GM12873 (cell line): Measurements from ENCODE around the gene MAP3K1.

Experiments
- TF ChIP-seq, protein P1 (sequence below): IDR thresholded peaks from 2 replicates; pipeline ENCODE4 v1.5.1; 2012; ENCODE audit warnings: low read depth, mild to moderate bottlenecking, moderate library complexity, low read length, control low read depth; ENCODE audit not compliant: insufficient read depth; ENCODE audit errors: missing control alignments

MAP3K1 gene

DNA sequence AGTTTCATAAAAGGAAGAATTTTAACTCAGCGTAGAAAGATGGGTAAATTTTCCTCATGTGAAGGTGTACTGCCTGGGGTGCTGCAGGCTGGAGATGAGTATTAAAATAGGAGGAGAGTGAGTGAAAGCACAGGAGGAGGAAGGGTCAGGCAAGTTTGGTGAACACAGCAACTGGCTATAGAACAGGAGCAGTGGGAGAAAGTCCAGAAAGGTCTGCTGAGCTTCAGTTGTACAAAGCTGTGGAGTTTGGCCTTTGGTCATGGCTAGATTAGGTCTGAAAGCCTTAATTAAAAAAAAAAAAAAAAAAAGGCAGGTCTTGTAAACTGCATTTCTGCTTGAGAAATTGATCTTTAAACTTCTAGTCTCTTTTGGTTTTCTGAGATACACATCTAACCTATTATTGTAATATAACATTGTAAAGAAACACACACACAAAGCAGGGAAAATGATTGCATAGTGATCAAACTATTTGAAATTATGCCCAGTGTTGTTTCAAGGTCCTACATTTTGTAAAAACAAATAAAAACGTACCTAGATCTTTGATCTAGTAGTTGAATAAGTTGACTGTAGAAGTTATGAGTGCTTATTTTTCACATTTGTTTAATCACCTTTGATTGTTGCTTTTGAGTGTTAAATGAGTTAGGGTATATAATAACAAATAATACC lies 43.6 kb downstream of the MAP3K1 start:
- TF ChIP-seq, protein P1, sequence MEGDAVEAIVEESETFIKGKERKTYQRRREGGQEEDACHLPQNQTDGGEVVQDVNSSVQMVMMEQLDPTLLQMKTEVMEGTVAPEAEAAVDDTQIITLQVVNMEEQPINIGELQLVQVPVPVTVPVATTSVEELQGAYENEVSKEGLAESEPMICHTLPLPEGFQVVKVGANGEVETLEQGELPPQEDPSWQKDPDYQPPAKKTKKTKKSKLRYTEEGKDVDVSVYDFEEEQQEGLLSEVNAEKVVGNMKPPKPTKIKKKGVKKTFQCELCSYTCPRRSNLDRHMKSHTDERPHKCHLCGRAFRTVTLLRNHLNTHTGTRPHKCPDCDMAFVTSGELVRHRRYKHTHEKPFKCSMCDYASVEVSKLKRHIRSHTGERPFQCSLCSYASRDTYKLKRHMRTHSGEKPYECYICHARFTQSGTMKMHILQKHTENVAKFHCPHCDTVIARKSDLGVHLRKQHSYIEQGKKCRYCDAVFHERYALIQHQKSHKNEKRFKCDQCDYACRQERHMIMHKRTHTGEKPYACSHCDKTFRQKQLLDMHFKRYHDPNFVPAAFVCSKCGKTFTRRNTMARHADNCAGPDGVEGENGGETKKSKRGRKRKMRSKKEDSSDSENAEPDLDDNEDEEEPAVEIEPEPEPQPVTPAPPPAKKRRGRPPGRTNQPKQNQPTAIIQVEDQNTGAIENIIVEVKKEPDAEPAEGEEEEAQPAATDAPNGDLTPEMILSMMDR: no peak

DNA sequence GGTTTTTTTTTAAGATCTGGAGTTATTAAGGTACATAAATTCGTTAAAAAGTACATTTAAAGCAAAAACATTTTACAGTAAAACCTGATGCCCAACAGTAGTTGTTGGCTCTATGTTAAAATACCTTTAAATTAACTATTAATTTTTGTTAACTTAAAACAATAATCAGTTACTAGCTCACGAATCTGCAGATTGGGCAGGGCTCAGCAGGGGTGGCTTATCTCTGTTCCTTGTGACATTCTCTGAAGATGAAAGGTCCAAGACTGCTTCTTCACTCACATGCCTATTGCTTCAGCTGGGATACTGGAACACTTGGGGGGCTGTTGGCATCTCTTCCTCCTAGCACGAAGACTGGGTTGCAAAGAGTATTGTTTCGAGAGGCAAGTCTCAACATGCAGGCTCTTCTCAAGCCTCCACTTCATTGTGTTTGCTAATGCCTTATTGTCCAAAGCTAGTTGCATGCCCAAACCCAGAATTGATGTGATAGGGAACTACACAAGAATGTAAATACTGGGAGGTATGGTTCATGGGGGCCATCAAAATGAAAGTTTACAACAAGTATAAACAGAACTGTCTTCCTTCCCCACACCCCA lies 46.6 kb downstream of the MAP3K1 start:
- TF ChIP-seq, protein P1: no peak

DNA sequence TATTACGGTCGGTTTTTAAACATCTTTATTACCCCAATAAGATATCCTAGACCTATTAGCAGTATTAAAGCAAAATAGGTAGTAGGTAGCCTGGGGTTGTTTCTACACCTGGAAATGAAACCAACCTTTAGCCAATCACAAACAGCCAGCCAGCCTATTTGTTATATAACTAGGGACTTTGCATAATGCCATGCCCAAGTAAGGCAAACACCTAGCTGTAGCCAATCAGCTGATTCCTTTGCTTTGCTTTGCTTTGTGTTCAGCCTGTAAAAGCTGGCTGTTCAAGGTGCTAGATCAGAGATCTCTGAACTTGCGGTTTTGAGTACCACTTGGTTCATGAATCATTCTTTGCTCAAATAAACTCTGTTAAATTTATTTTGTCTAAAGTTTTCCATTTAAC lies 47.6 kb downstream of the MAP3K1 start:
- TF ChIP-seq, protein P1: no peak

DNA sequence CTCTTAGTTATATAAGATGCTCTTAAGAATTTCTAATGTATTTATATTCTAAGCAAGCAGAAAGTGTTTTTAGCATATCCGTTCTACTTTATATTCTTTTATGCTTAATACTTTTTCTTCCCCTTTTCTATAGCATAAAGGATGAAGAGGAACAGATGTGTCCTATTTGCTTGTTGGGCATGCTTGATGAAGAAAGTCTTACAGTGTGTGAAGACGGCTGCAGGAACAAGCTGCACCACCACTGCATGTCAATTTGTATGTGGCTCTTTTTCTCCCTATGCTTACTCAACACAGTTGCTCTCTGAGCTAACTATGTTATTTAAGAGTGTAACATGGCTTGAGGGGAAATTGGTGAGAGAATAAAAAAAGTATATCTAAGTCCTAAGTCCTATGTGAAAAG lies 56.4 kb downstream of the MAP3K1 start:
- TF ChIP-seq, protein P1: no peak

DNA sequence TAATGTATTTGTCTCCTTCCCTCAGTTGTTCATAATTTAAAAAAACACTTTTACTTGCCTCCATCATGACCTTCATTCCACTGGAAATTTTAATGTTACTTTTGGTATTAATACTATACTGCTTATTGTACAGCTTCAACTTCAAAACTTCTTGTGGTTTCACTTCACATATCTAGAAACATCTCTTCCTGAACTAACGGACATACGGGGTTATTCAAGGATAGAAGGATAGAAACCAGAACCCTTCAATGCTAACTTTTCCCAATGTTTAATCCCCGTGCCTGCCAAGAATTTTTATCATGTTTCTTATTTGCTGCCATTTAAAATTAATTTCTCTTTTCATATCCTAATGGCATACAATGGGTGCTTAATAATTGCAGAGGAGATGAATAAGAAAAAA lies 57.7 kb downstream of the MAP3K1 start:
- TF ChIP-seq, protein P1: no peak

DNA sequence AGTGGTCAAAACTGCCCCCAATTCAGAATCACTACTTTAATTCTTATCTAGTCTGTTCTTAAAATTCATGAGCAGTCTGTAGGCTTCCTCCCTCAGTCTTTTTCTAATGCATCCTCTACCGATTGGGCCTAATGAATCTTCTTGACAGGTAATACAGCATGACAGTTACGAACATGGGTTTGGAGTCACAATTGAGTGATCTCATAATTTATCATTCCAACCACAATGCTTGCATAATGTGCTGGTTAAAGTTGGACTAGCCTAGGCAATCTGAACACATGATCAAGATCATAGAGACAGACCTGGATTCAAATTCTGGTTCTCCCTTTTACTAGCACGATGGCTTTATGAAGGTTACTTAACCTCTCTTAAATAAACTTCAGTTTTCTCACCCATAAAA lies 61.0 kb downstream of the MAP3K1 start:
- TF ChIP-seq, protein P1: no peak

DNA sequence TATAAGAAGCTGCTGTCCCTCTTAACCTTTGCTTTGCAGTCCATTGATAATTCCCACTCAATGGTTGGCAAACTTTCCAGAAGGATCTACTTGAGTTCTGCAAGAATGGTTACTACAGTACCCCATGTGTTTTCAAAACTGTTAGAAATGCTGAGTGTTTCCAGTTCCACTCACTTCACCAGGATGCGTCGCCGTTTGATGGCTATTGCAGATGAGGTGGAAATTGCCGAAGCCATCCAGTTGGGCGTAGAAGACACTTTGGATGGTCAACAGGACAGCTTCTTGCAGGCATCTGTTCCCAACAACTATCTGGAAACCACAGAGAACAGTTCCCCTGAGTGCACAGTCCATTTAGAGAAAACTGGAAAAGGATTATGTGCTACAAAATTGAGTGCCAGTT lies 66.2 kb downstream of the MAP3K1 start:
- TF ChIP-seq, protein P1: no peak
